Measurements from ENCODE around the gene NPB.

NPB gene

GRCh38 chr17:81930142-81931125 is 28.4 kb downstream of the NPB start:
- TF ChIP-seq CTCF (IDR thresholded peaks at IDR 0.05; ENCODE audit: insufficient read depth, low read depth, low read length, missing control alignments): no peak
- no peak for DNase-seq (ENCODE audit: low read depth)
- no peak overlapping the region for H3K4me3 ChIP-seq (ENCODE audit: low read length)

- H3K4me3 ChIP-seq (ENCODE audit: low read length): no peak overlapping the region
- no peak for TF ChIP-seq CTCF (IDR thresholded peaks at IDR 0.05; ENCODE audit: insufficient read depth, low read depth, low read length, missing control alignments)
- no peak for DNase-seq (ENCODE audit: low read depth)
These were observed 29.1 kb downstream of the NPB start for GRCh38 chr17:81931189-81931556.

- no peak for TF ChIP-seq CTCF (IDR thresholded peaks at IDR 0.05; ENCODE audit: insufficient read depth, low read depth, low read length, missing control alignments)
- no peak overlapping the region for H3K4me3 ChIP-seq (ENCODE audit: low read length)
- no peak for DNase-seq (ENCODE audit: low read depth)
These were observed 29.7 kb downstream of the NPB start for GRCh38 chr17:81931557-81932332.

GRCh38 chr17:81932333-81932983 is 30.4 kb downstream of the NPB start:
- H3K4me3 ChIP-seq (ENCODE audit: low read length): no peak overlapping the region
- no peak for TF ChIP-seq CTCF (IDR thresholded peaks at IDR 0.05; ENCODE audit: insufficient read depth, low read depth, low read length, missing control alignments)
- DNase-seq (ENCODE audit: low read depth): no peak

GRCh38 chr17:81933178-81933699 is 31.2 kb downstream of the NPB start:
- no peak for DNase-seq (ENCODE audit: low read depth)
- no peak overlapping the region for H3K4me3 ChIP-seq (ENCODE audit: low read length)
- no peak for TF ChIP-seq CTCF (IDR thresholded peaks at IDR 0.05; ENCODE audit: insufficient read depth, low read depth, low read length, missing control alignments)

- DNase-seq (ENCODE audit: low read depth): no peak
These were observed 32.2 kb downstream of the NPB start for GRCh38 chr17:81934098-81934757.

More at GRCh38 chr17:81934098-81934757, 32.2 kb downstream of the NPB start:
- no peak for TF ChIP-seq CTCF (IDR thresholded peaks at IDR 0.05; ENCODE audit: insufficient read depth, low read depth, low read length, missing control alignments)
- H3K4me3 ChIP-seq (ENCODE audit: low read length): no peak overlapping the region
